HCT116 (cell line): ENCODE results near the gene GNAS.

ENCODE experiments used
- CBX3 ChIP-seq: IDR thresholded peaks from 2 replicates; pipeline ENCODE4 v1.6.1; 2012; ENCODE audit warnings: low read depth
- CEBPB ChIP-seq: IDR thresholded peaks from 2 replicates; pipeline ENCODE4 v1.6.1; 2012; ENCODE audit warnings: low read depth
- CTCF ChIP-seq, 3 experiments: fragments of 200-600 bp in 1 of 3; sonication (generic) in 1 of 3; IDR thresholded peaks in 2 of 3; conservative IDR thresholded peaks in 1 of 3; 2 replicates each; pipeline ENCODE4 v1.5.1; 2012 to 2017; ENCODE audit warnings: low read depth in 2 of 3, low read length in 2 of 3, antibody characterized with exemption in 1 of 3, borderline replicate concordance in 1 of 3, control low read depth in 1 of 3, mild to moderate bottlenecking in 1 of 3, mixed read lengths in 1 of 3, mixed run types in 1 of 3, moderate library complexity in 1 of 3; ENCODE audit not compliant: insufficient read depth in 1 of 3
- EZH2 ChIP-seq: fragments of 200-600 bp; sonication (generic); IDR thresholded peaks from 2 replicates; pipeline ENCODE4 v1.6.1; 2017; ENCODE audit warnings: antibody characterized with exemption, mixed run types
- EZH2phosphoT487 ChIP-seq: fragments of 200-600 bp; IDR thresholded peaks from 2 replicates; pipeline ENCODE4 v1.6.1; 2018; ENCODE audit warnings: antibody characterized with exemption, borderline replicate concordance
- JUND ChIP-seq: IDR thresholded peaks from 2 replicates; pipeline ENCODE4 v1.6.1; 2012
- MAX ChIP-seq: IDR thresholded peaks from 2 replicates; pipeline ENCODE4 v1.6.1; 2012
- POLR2A ChIP-seq: IDR thresholded peaks from 2 replicates; pipeline ENCODE4 v1.7.0; 2011; ENCODE audit warnings: borderline replicate concordance; ENCODE audit not compliant: insufficient read depth, insufficient read length; ENCODE audit errors: extremely low read depth
- POLR2AphosphoS5 ChIP-seq: IDR thresholded peaks from 2 replicates; pipeline ENCODE4 v1.6.1; 2011; ENCODE audit warnings: mild to moderate bottlenecking, low read depth, low read length, moderate library complexity
- REST ChIP-seq: IDR thresholded peaks from 2 replicates; pipeline ENCODE4 v1.6.1; 2012; ENCODE audit warnings: low read depth
- TCF7L2 ChIP-seq: IDR thresholded peaks from 2 replicates; pipeline ENCODE4 v1.7.0; 2011; ENCODE audit warnings: borderline replicate concordance, inconsistent platforms; ENCODE audit not compliant: insufficient read depth, insufficient read length; ENCODE audit errors: extremely low read depth
- ZNF274 ChIP-seq: fragments of 200-500 bp; sonication (Bioruptor generic); IDR thresholded peaks from 2 replicates; pipeline ENCODE4 v1.6.1; 2014; ENCODE audit warnings: mild to moderate bottlenecking, low read depth, low read length, inconsistent platforms

- no peak for TF ChIP-seq CTCF (IDR thresholded peaks at IDR 0.05 in 2 of 3, conservative IDR thresholded peaks at IDR 0.05 in 1 of 3; ENCODE audit: borderline replicate concordance in 1 of 3, insufficient read depth in 1 of 3, low read depth in 2 of 3, low read length in 2 of 3)
- TF ChIP-seq CEBPB, result no peak
- TF ChIP-seq ZNF274, result no peak
- no peak for TF ChIP-seq EZH2
- TF ChIP-seq POLR2AphosphoS5, result no peak
- no peak for TF ChIP-seq POLR2A
- no peak for TF ChIP-seq REST
- TF ChIP-seq JUND, result no peak
- TF ChIP-seq MAX, result no peak
- TF ChIP-seq CBX3, result no peak
- TF ChIP-seq TCF7L2, result no peak
- TF ChIP-seq EZH2phosphoT487, result no peak
Observed at GRCh38 chr20:58909585-58909984, 57.1 kb downstream of the GNAS start.
